ENCODE data around the gene SLFNL1. TPM values are rescaled to one million over a fixed set of nuclear protein-coding genes. Genes with fewer than 3 reads are reported as not detected.

SLFNL1 gene
- total RNA-seq, 1 experiment from 2014 or later, result not detected

GRCh38 chr1:41025979-41026819 is 4.7 kb upstream of the SLFNL1 start:
- no peak for DNase-seq
- H3K9me3 ChIP-seq, result no peaks in the 10 kb centered on the region
- H3K4me3 ChIP-seq, result no peak overlapping the region
- peaks cover 28% of the 10 kb centered on the region for H3K36me3 ChIP-seq
- no peaks in the 10 kb centered on the region for H3K27me3 ChIP-seq

- Histone ChIP-seq H3K4me3 (no peak overlapping the region), H3K36me3 (peaks cover 25% of the 10 kb centered on the region)
These were observed 3.4 kb upstream of the SLFNL1 start for GRCh38 chr1:41024953-41025352.

GRCh38 chr1:41023279-41023990 is 1.9 kb upstream of the SLFNL1 start:
- no peaks in the 10 kb centered on the region for H3K9me3 ChIP-seq
- H3K4me3 ChIP-seq, result no peak overlapping the region
- no peak for DNase-seq
- H3K36me3 ChIP-seq, result peaks cover 28% of the 10 kb centered on the region
- no peaks in the 10 kb centered on the region for H3K27me3 ChIP-seq

More at GRCh38 chr1:41024953-41025352, 3.4 kb upstream of the SLFNL1 start:
- Histone ChIP-seq H3K9me3 (no peaks in the 10 kb centered on the region), H3K27me3 (no peaks in the 10 kb centered on the region)
- no peak for DNase-seq

- Histone ChIP-seq H3K9me3 (no peaks in the 10 kb centered on the region), H3K4me3 (no peak overlapping the region), H3K27me3 (no peaks in the 10 kb centered on the region), H3K36me3 (peaks cover 25% of the 10 kb centered on the region)
- DNase-seq, result no peak
These were observed 899 bp upstream of the SLFNL1 start for GRCh38 chr1:41022424-41022823.

- Histone ChIP-seq H3K36me3 (peaks cover 34% of the 10 kb centered on the region), H3K4me3 (no peak overlapping the region), H3K9me3 (no peaks in the 10 kb centered on the region), H3K27me3 (no peaks in the 10 kb centered on the region)
- DNase-seq, result no peak
These were observed 871 bp downstream of the SLFNL1 start for GRCh38 chr1:41020654-41021053.

- Histone ChIP-seq H3K36me3 (peaks cover 39% of the 10 kb centered on the region), H3K9me3 (no peaks in the 10 kb centered on the region), H3K27me3 (no peaks in the 10 kb centered on the region), H3K4me3 (no peak overlapping the region)
- no peak for DNase-seq
These were observed 1.4 kb downstream of the SLFNL1 start for GRCh38 chr1:41020109-41020576.

- no peak for DNase-seq
- Histone ChIP-seq H3K4me3 (no peak overlapping the region), H3K9me3 (no peaks in the 10 kb centered on the region), H3K36me3 (peaks cover 37% of the 10 kb centered on the region), H3K27me3 (no peaks in the 10 kb centered on the region)
These were observed 2.2 kb downstream of the SLFNL1 start for GRCh38 chr1:41019353-41019745.

GRCh38 chr1:41018018-41018410 is 3.5 kb downstream of the SLFNL1 start:
- H3K9me3 ChIP-seq, result no peaks in the 10 kb centered on the region
- no peak overlapping the region for H3K4me3 ChIP-seq
- H3K27me3 ChIP-seq, result no peaks in the 10 kb centered on the region
- H3K36me3 ChIP-seq, result peaks cover 46% of the 10 kb centered on the region
- no peak for DNase-seq

- H3K36me3 ChIP-seq, result peaks cover 51% of the 10 kb centered on the region
- no peak for DNase-seq
- H3K27me3 ChIP-seq, result no peaks in the 10 kb centered on the region
These were observed 4.1 kb downstream of the SLFNL1 start for GRCh38 chr1:41017141-41018017.

GRCh38 chr1:41015897-41016470 is 5.5 kb downstream of the SLFNL1 start:
- H3K36me3 ChIP-seq, result peaks cover 65% of the 10 kb centered on the region
- no peak for DNase-seq

More at GRCh38 chr1:41017141-41018017, 4.1 kb downstream of the SLFNL1 start:
- no peak overlapping the region for H3K4me3 ChIP-seq
- H3K9me3 ChIP-seq, result no peaks in the 10 kb centered on the region

GRCh38 chr1:41015281-41015896 is 6.1 kb downstream of the SLFNL1 start:
- no peaks in the 10 kb centered on the region for H3K27me3 ChIP-seq
- H3K9me3 ChIP-seq, result no peaks in the 10 kb centered on the region
- H3K36me3 ChIP-seq, result peaks cover 71% of the 10 kb centered on the region
- H3K4me3 ChIP-seq, result no peak overlapping the region
- DNase-seq, result no peak

More at GRCh38 chr1:41015897-41016470, 5.5 kb downstream of the SLFNL1 start:
- Histone ChIP-seq H3K9me3 (no peaks in the 10 kb centered on the region), H3K27me3 (no peaks in the 10 kb centered on the region), H3K4me3 (no peak overlapping the region)

- no peaks in the 10 kb centered on the region for H3K9me3 ChIP-seq
- DNase-seq, result no peak
- peaks cover 71% of the 10 kb centered on the region for H3K36me3 ChIP-seq
- H3K27me3 ChIP-seq, result no peaks in the 10 kb centered on the region
- no peak overlapping the region for H3K4me3 ChIP-seq
These were observed 6.7 kb downstream of the SLFNL1 start for GRCh38 chr1:41014871-41015270.

GRCh38 chr1:41013796-41014195 is 7.7 kb downstream of the SLFNL1 start:
- DNase-seq, result no peak
- no peaks in the 10 kb centered on the region for H3K9me3 ChIP-seq
- no peak overlapping the region for H3K4me3 ChIP-seq
- H3K36me3 ChIP-seq, result peaks cover 72% of the 10 kb centered on the region
- H3K27me3 ChIP-seq, result no peaks in the 10 kb centered on the region

- no peak for DNase-seq
- H3K9me3 ChIP-seq, result no peaks in the 10 kb centered on the region
- H3K4me3 ChIP-seq, result no peak overlapping the region
- no peaks in the 10 kb centered on the region for H3K27me3 ChIP-seq
- peaks cover 80% of the 10 kb centered on the region for H3K36me3 ChIP-seq
These were observed 8.5 kb downstream of the SLFNL1 start for GRCh38 chr1:41013024-41013423.

- no peaks in the 10 kb centered on the region for H3K9me3 ChIP-seq
- H3K4me3 ChIP-seq, result no peak overlapping the region
- DNase-seq, result no peak
- H3K27me3 ChIP-seq, result no peaks in the 10 kb centered on the region
- H3K36me3 ChIP-seq, result peaks cover 92% of the 10 kb centered on the region
These were observed 11.2 kb downstream of the SLFNL1 start for GRCh38 chr1:41010345-41010744.

- no peak overlapping the region for H3K4me3 ChIP-seq
- H3K36me3 ChIP-seq, result peaks cover 96% of the 10 kb centered on the region
- no peaks in the 10 kb centered on the region for H3K9me3 ChIP-seq
- DNase-seq, result no peak
- H3K27me3 ChIP-seq, result no peaks in the 10 kb centered on the region
These were observed 12.1 kb downstream of the SLFNL1 start for GRCh38 chr1:41009466-41009865.

Data from MG63 (cell line).